ENCODE measurements around the gene CNTN5. TPM values are rescaled to one million over a fixed set of nuclear protein-coding genes. Genes with fewer than 3 reads are reported as not detected.

CNTN5 gene
- total RNA-seq, 2 donors from 2014 or later: 1.4 to 3.3 TPM

DNA sequence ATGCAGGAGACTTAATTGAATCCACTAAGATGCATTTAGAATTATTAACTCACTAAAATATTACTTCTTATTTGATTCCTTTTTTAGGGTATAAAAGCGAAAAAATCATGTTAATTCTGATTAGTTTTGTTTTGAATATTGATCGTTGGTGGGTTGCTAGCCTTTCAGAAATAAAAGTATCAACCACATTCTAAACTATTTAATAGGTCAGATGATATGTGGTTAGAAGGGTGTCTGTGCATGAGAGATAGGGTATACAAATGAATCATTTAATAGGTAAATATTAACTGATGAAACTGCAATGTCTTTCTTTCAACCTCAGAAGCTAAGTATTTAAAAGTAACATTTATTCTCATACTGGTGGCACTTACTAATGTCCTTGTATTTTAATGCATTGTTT is 515.1 kb downstream of the CNTN5 start:
- no peaks in the 10 kb centered on the region for H3K27me3 ChIP-seq (ENCODE audit: control insufficient read depth, insufficient read depth, low read length, poor library complexity, severe bottlenecking)
- WGBS, 2 experiments (ENCODE audit: insufficient coverage in 1 of 2, insufficient read length in 1 of 2): no CpG with 5 or more reads among the region's 2 CpGs
- TF ChIP-seq, protein P1, sequence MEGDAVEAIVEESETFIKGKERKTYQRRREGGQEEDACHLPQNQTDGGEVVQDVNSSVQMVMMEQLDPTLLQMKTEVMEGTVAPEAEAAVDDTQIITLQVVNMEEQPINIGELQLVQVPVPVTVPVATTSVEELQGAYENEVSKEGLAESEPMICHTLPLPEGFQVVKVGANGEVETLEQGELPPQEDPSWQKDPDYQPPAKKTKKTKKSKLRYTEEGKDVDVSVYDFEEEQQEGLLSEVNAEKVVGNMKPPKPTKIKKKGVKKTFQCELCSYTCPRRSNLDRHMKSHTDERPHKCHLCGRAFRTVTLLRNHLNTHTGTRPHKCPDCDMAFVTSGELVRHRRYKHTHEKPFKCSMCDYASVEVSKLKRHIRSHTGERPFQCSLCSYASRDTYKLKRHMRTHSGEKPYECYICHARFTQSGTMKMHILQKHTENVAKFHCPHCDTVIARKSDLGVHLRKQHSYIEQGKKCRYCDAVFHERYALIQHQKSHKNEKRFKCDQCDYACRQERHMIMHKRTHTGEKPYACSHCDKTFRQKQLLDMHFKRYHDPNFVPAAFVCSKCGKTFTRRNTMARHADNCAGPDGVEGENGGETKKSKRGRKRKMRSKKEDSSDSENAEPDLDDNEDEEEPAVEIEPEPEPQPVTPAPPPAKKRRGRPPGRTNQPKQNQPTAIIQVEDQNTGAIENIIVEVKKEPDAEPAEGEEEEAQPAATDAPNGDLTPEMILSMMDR (conservative IDR thresholded peaks at IDR 0.05): no peak
- H3K36me3 Mint-ChIP-seq (ENCODE audit: low read depth): no peaks in the 10 kb centered on the region
- DNase-seq: no peak
- H3K9me3 ChIP-seq (ENCODE audit: control insufficient read depth, low read length): no peaks in the 10 kb centered on the region
- no peaks in the 10 kb centered on the region for H3K4me1 ChIP-seq (ENCODE audit: control insufficient read depth, insufficient read depth, low read length)
- peaks cover 3% of the 10 kb centered on the region for H3K9me3 Mint-ChIP-seq
- no peaks in the 10 kb centered on the region for H3K36me3 ChIP-seq (ENCODE audit: control insufficient read depth, insufficient read depth, low read length)
- no peak overlapping the region for H3K27ac Mint-ChIP-seq
- H3K4me3 Mint-ChIP-seq: no peak overlapping the region
- peaks cover 2% of the 10 kb centered on the region for H3K27me3 Mint-ChIP-seq (ENCODE audit: insufficient read depth)
- no peaks in the 10 kb centered on the region for H3K4me1 Mint-ChIP-seq
- no peak overlapping the region for H3K27ac ChIP-seq (ENCODE audit: low read depth, low read length)
- no peak overlapping the region for H3K9ac ChIP-seq (ENCODE audit: extremely low read depth, low read length, poor library complexity, severe bottlenecking)
- H3K4me3 ChIP-seq (ENCODE audit: low read length): no peak overlapping the region

DNA sequence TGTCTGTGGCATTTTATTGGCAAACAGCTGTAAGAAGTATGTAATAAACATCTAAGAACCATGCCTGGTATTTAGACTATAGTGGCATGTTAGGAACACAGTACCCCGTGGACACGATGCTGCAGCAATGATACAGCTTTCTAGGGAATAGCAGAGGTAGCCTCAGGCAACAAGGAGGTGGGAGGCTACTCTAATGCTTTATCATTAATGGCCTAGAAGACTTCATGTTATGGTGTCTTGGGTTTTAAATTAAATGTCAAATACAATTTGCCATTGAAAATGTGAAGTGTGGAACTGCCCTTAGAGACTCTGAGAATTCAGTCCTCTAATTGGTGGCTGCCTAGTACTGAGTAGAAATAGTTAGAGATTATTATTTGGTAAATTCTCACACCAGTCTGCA is 516.9 kb downstream of the CNTN5 start:
- no peaks in the 10 kb centered on the region for H3K9me3 Mint-ChIP-seq

DNA sequence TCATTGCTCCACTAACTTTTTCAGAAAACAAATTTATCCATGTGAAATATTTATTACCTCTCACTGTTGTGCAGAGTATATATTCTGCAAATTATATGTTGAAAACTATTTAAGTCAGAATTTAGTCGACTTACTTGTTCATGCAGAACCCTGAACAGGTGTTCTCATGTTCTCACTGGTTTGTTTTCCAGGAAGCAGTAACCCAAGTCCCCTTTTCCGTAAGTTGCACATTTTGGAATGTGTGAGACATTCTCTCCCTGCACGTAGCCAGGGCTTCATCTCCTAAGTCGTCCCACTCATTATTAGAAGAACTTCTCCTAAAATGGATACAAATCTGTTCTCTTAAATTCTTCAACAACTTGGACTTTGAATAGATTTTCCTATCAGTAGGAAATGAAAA is 524.9 kb downstream of the CNTN5 start:
- WGBS, 2 experiments (ENCODE audit: insufficient coverage in 1 of 2, insufficient read length in 1 of 2): 90 to 100% methylated on average over 1 to 4 of the region's 4 CpGs
- Mint-ChIP-seq H3K4me3 (no peak overlapping the region), H3K9me3 (no peaks in the 10 kb centered on the region), H3K4me1 (no peaks in the 10 kb centered on the region), H3K36me3 (ENCODE audit: low read depth) (no peaks in the 10 kb centered on the region), H3K27me3 (ENCODE audit: insufficient read depth) (no peaks in the 10 kb centered on the region), H3K27ac (no peak overlapping the region)
- H3K27me3 ChIP-seq (ENCODE audit: control insufficient read depth, insufficient read depth, low read length, poor library complexity, severe bottlenecking): no peaks in the 10 kb centered on the region
- no peaks in the 10 kb centered on the region for H3K4me1 ChIP-seq (ENCODE audit: control insufficient read depth, insufficient read depth, low read length)
- no peak for DNase-seq
- H3K27ac ChIP-seq (ENCODE audit: low read depth, low read length): no peak overlapping the region
- H3K9me3 ChIP-seq (ENCODE audit: control insufficient read depth, low read length): no peaks in the 10 kb centered on the region
- TF ChIP-seq, protein P1 (conservative IDR thresholded peaks at IDR 0.05): no peak
- no peaks in the 10 kb centered on the region for H3K36me3 ChIP-seq (ENCODE audit: control insufficient read depth, insufficient read depth, low read length)
- H3K4me3 ChIP-seq (ENCODE audit: low read length): no peak overlapping the region
- no peak overlapping the region for H3K9ac ChIP-seq (ENCODE audit: extremely low read depth, low read length, poor library complexity, severe bottlenecking)

More for the DNA sequence above, 516.9 kb downstream of the CNTN5 start:
- no peak overlapping the region for H3K27ac ChIP-seq (ENCODE audit: low read depth, low read length)
- Mint-ChIP-seq H3K27ac (no peak overlapping the region), H3K36me3 (ENCODE audit: low read depth) (no peaks in the 10 kb centered on the region), H3K4me1 (no peaks in the 10 kb centered on the region), H3K4me3 (no peak overlapping the region), H3K27me3 (ENCODE audit: insufficient read depth) (no peaks in the 10 kb centered on the region)
- no peak overlapping the region for H3K4me3 ChIP-seq (ENCODE audit: low read length)
- no peaks in the 10 kb centered on the region for H3K9me3 ChIP-seq (ENCODE audit: control insufficient read depth, low read length)
- H3K9ac ChIP-seq (ENCODE audit: extremely low read depth, low read length, poor library complexity, severe bottlenecking): no peak overlapping the region
- no peaks in the 10 kb centered on the region for H3K27me3 ChIP-seq (ENCODE audit: control insufficient read depth, insufficient read depth, low read length, poor library complexity, severe bottlenecking)
- TF ChIP-seq, protein P1 (conservative IDR thresholded peaks at IDR 0.05): no peak
- H3K4me1 ChIP-seq (ENCODE audit: control insufficient read depth, insufficient read depth, low read length): no peaks in the 10 kb centered on the region
- no peaks in the 10 kb centered on the region for H3K36me3 ChIP-seq (ENCODE audit: control insufficient read depth, insufficient read depth, low read length)
- DNase-seq: no peak
- WGBS, 2 experiments (ENCODE audit: insufficient coverage in 1 of 2, insufficient read length in 1 of 2): 95% methylated on average over 2 of the region's 2 CpGs; no CpG with 5 or more reads in 1 of the 2 experiments
